ENCODE data around the gene PTTG1IP2.

DNA sequence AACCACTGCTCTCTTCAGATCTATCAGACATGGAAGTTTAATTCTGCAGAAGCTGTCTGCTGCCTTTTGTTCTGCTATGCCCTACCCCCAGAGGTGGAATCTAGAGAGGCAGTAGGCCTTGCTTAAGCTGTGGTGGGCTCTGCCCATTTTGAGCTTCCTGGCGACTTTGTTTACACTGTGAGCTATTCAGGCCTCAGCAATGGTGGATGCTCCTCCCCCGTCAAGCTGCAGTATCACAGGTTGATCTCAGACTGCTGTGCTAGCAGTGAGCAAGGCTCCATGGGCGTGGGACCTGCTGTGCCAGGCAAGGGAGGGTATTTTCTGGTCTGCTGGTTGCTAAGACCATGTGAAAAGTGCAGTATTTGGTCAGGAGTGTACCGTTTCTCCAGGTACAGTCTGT, 81.6 kb downstream of the PTTG1IP2 start:
- TF ChIP-seq CTCF (IDR thresholded peaks at IDR 0.05; ENCODE audit: insufficient read depth, low read depth, low read length) (no peak), EZH2 (IDR thresholded peaks at IDR 0.05; ENCODE audit: insufficient read depth, low read length) (no peak)

All from astrocyte (in vitro differentiated cells and primary cell).